Measurements from ENCODE around the gene RANGAP1.
A peak's percentile ranks its signal among the peaks of the same experiment; 100 is the strongest.

DNA sequence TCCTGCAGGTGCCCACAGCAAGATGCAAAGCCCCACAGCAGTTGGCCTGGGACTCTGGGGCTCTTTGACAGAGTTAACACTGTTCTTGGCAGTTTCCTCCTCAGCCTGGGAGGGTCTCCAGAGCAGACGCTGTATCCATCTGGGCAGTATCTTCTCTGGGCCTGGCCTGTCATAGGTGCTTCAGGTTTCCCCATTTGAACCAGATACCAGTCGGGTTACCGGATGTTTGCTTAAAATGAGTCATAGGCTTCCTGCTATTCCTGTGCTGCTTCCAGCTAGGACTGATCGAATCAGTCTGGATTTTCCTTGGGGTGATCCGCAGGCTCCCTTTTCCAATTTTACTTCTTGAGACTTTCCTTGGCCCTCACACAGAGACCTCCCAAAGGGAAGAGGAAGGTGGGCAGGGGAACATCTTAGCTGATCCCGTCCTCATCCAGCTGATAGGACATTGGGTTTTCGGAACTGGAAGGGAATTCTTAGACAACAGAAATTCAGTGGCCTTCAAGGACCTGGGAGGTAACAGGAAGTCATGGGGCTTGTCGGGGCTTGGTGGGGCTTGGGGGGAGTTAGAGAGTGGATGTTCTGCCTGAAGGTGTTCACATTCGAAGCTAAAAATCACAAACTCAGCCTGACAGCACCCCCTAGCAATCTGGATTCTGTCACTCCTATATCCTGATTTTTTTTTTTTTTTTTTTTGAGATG lies 2.4 kb upstream of the RANGAP1 start:
- TF ChIP-seq CTCF (IDR thresholded peaks at IDR 0.05): no peak
- TF ChIP-seq POLR2A (IDR thresholded peaks at IDR 0.05): no peak
- TF ChIP-seq EP300 (IDR thresholded peaks at IDR 0.05): peak in 1 of 4 donors; percentile 48
- TF ChIP-seq POLR2AphosphoS5 (IDR thresholded peaks at IDR 0.05): peak; percentile 28 to 37
